ENCODE results near the gene KRT85.

The KRT85 gene

GRCh38 chr12:52364901-52365489, 2.3 kb downstream of the KRT85 start:
- DNase-seq, result no peak

DNA sequence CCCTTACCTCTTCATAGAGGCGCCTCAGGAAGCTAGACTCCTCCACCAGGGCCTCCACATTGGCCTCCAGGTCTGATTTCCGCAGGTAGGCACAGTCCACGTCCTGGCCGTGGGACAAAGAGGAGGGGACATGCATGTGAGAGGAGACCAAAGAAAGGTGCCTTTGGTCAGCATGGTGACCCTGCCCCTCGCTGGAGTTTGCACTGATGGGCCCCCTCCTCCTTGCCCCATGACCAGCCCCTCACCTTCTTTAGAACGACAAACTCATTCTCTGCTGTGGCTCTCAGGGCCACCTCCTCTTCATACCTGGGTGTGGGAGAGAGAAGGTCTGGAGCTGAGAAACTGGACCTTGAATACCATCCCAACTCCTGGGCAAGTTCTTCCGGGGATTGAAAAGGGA, 3.2 kb downstream of the KRT85 start:
- no peak for DNase-seq

DNA sequence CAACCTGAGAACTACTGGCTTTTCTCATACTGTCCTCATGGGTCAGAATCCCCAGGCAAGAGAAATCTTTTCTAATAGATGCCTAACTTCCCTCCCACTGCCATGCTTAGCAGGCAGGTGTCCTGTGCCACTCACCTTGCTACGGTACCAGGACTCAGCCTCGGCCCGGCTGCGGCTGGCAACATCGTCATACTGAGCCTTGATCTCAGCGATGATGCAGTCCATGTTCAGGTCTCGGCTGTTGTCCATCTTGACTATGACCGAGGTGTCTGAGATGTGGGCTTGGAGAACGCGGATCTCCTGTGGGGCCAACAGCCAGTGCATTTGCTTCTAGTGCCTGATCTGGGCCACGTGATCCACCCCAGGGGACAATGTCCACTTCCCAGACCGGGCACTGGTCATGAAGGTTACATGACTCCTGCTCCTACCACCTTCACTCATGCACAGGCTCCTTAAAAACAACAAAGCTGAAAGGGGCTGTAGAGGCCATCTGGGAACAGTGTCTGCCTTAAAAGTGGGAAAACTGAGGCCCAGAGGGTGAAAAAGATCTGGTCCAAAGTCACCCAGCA, 4.1 kb downstream of the KRT85 start:
- no peak for DNase-seq

GRCh38 chr12:52362118-52362726, 5.1 kb downstream of the KRT85 start:
- peak; percentile 38 for DNase-seq

- no peak for DNase-seq
Observed at GRCh38 chr12:52361553-52361952, 5.7 kb downstream of the KRT85 start.

DNA sequence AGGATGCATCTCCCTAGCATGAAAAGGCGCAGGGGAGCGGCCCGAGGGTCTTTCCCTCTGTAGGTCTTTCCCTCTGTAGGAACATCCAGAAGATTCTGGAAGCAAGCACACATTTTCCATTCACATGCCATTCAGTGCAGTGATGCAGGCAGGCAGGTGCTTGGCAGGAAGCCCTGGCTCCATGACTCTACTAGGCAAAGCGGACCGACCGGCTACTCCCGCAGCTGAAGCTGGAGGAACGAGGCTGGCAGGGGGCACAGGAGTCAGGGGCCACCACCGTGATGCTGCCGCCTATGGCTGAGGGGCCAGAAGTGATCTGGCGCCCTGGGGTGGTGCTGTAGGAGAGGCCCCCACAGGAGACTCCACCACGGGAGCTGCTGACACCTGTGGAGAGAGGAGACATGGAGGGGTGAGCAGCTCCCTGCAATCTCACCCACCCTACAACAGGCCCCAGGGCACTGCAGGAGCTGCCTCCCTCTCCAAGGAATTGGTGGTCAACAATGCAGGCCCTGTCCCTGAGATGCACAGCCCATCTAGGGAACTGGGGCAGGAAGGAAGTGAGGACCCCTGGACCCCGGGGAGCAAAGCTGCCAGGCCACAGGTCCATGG, 6.5 kb downstream of the KRT85 start:
- no peak for DNase-seq

GRCh38 chr12:52360106-52360662, 7.1 kb downstream of the KRT85 start:
- no peak for DNase-seq

- DNase-seq, result no peak
Observed at GRCh38 chr12:52359621-52360061, 7.6 kb downstream of the KRT85 start.

DNA sequence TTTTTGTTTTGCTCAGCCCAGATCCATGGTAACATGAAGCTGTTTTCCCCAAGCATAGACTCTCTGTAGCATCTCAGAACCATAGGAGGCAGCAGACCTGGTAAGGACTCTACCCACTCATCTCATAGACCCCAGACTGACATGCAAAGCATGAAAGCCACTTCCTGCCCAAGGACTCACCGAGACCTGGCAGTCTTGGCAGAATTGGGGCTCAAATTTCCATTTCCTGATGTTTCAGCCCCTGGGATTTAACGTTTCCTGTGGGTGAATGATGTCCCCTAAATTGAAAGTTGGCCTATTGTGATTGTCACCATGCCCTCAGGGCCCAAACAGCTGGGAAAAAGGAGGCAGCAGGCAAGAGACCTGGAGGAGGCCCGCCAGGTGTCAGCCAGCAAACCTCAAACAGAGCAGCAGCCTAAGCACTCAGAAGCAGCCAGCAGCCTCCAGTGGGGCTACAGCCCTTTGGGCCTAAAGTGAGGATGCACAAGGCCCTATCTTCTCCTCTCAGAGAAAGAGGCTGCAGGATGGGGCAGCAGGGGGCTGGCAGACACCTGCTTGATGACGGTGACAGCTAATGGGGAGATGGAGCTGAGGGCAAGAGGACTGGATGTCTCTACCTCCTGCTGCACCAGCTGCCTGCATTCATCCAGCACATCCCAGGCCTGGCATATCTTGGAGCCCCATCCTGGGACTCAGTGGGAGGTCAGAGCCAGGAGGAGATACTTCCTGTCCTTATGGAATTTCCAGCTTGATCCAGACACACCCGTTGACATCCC, 8.5 kb downstream of the KRT85 start:
- DNase-seq, result peak; percentile 11

GRCh38 chr12:52356762-52357580, 10.3 kb downstream of the KRT85 start:
- no peak for DNase-seq

- DNase-seq, result no peak
Observed at GRCh38 chr12:52356031-52356761, 11.1 kb downstream of the KRT85 start.

GRCh38 chr12:52355176-52355575, 12.1 kb downstream of the KRT85 start:
- no peak for DNase-seq

- no peak for DNase-seq
Observed at GRCh38 chr12:52354200-52354599, 13.1 kb downstream of the KRT85 start.

GRCh38 chr12:52353766-52354165, 13.5 kb downstream of the KRT85 start:
- DNase-seq, result no peak

GRCh38 chr12:52352951-52353350, 14.3 kb downstream of the KRT85 start:
- DNase-seq, result no peak

GRCh38 chr12:52351196-52352059, 15.9 kb downstream of the KRT85 start:
- peak; percentile 26 for DNase-seq

DNA sequence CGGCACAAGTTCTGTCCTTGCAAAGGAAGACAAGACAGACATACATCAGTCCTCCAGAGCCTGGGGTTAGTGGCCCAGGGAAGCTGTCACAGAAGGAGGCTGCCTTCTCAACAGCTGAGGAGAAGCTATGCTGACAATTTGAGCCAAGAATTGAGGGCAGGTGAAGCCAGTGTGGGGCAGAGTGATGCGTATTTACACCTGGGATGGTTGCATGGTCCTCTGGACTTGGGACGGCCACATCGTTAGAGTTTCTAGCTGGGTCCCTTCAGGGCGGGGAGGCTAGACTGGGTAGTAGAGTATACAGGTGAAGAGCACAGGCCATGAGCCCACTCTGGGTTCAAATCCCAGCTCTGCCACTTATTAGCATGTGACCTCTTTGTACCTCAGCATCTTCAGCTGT, 16.5 kb downstream of the KRT85 start:
- no peak for DNase-seq

- DNase-seq, result no peak
Observed at GRCh38 chr12:52350021-52350620, 17.2 kb downstream of the KRT85 start.

DNA sequence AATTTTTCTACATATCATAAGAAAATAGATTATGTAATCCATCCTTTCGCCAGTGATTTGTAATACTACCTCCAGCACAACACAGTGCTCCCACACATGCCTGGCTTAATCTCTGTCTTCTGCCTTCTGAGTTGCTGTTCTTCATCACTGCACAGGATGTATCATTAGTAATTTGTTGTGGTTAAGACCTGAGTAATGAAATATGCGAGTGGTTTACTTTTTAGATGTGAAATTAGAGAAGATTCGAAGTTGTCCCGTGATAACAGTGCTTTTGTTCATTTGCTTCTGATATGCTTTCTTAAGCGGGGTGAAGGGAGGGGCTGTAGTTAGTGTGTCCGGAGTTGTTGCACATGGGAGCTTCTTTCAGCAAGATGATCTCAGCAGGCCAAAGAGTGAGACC, 18.1 kb downstream of the KRT85 start:
- DNase-seq, result no peak
